Skeletal muscle satellite cell (primary cell): ENCODE data around the gene RIF1. TPM values are rescaled to one million over a fixed set of nuclear protein-coding genes. Genes with fewer than 3 reads are reported as not detected.

Experiments used
- H3K27me3 ChIP-seq: 2 replicates; pipeline ENCODE4 v1.7.0; 2013; ENCODE audit warnings: low read length; ENCODE audit not compliant: control insufficient read depth, insufficient read depth
- H3K36me3 ChIP-seq: 2 replicates; pipeline ENCODE4 v1.7.0; 2013; ENCODE audit warnings: mild to moderate bottlenecking, control low read depth, low read length; ENCODE audit not compliant: insufficient read depth
- H3K4me1 ChIP-seq: 2 replicates; pipeline ENCODE4 v1.7.0; 2013; ENCODE audit warnings: low read length; ENCODE audit not compliant: control insufficient read depth, insufficient read depth
- H3K4me2 ChIP-seq: 2 replicates; pipeline ENCODE4 v1.7.0; 2013; ENCODE audit warnings: mild to moderate bottlenecking, low read length
- H3K4me3 ChIP-seq: 2 replicates; pipeline ENCODE4 v1.7.0; 2013; ENCODE audit warnings: low read length
- H3K9ac ChIP-seq: 2 replicates; pipeline ENCODE4 v1.7.0; 2013; ENCODE audit warnings: mild to moderate bottlenecking, low read depth, low read length, moderate library complexity
- H3K9me3 ChIP-seq: replicated peaks from 2 replicates; pipeline ENCODE4 v1.7.0; 2013; ENCODE audit warnings: mild to moderate bottlenecking, control low read depth, low read length
- total RNA-seq: library from RNA; depleted of rRNA; stranded (reverse); fragments of >200 nt; gene quantifications from 2 replicates; pipeline ENCODE4 v1.2.3, GENCODE V29; 2012; rRNA removed

The RIF1 gene, protein sequence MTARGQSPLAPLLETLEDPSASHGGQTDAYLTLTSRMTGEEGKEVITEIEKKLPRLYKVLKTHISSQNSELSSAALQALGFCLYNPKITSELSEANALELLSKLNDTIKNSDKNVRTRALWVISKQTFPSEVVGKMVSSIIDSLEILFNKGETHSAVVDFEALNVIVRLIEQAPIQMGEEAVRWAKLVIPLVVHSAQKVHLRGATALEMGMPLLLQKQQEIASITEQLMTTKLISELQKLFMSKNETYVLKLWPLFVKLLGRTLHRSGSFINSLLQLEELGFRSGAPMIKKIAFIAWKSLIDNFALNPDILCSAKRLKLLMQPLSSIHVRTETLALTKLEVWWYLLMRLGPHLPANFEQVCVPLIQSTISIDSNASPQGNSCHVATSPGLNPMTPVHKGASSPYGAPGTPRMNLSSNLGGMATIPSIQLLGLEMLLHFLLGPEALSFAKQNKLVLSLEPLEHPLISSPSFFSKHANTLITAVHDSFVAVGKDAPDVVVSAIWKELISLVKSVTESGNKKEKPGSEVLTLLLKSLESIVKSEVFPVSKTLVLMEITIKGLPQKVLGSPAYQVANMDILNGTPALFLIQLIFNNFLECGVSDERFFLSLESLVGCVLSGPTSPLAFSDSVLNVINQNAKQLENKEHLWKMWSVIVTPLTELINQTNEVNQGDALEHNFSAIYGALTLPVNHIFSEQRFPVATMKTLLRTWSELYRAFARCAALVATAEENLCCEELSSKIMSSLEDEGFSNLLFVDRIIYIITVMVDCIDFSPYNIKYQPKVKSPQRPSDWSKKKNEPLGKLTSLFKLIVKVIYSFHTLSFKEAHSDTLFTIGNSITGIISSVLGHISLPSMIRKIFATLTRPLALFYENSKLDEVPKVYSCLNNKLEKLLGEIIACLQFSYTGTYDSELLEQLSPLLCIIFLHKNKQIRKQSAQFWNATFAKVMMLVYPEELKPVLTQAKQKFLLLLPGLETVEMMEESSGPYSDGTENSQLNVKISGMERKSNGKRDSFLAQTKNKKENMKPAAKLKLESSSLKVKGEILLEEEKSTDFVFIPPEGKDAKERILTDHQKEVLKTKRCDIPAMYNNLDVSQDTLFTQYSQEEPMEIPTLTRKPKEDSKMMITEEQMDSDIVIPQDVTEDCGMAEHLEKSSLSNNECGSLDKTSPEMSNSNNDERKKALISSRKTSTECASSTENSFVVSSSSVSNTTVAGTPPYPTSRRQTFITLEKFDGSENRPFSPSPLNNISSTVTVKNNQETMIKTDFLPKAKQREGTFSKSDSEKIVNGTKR (N-terminal part only)
- total RNA-seq = 31.9 and 33.2 TPM in 2 replicates

DNA sequence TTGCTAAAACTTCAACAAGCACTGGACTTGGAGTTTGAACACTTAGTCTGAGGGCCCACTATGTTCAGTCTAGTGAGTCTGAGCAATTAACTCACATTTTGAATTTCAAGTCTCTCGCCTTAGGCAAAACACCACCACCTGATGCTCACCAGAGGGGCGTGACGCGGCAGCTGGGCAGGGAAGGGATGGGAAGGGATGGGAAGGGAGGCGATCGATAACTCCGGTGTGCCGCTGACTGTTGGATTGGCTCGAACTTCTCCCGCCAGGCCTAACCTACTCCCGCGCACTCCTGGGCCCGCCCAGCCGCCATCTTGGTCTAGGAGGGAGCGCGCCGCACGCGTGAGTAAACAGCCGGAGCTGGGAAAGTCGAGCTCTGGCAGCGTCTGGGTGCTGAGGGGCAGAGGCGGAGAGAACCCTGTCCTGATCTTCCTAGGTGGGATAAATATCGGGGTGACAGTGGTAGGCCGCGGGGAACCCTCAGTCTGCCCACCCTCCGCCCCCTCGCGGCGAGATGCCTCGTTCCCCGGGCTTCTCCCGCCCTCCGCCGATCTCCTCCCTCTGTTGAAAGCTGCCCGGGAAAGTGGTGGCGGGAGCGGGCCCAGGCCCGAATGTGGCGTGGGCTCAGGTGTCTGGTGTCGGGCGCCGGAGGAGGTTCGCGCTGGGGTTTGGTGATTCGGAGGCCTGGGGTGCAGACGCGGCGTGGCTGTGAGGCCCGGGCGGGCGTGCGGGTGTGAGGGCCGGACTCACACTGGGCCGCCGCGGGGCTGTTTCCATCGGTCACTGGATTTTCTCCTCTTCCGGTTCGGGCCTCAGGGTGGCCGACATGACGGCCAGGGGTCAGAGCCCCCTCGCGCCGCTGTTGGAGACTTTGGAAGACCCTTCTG, at the start of gene RIF1:
RIF1 (plus strand) TSS at position 302 of the 884 bp plus-strand sequence; CDS start at position 824, 522 bp downstream.
- peak within 1 kb of the TSS; percentile 94 for H3K4me2 ChIP-seq
- peaks cover 35% of the 10 kb centered on the region for H3K36me3 ChIP-seq
- H3K9me3 ChIP-seq = no peaks in the 10 kb centered on the region
- H3K4me1 ChIP-seq = peaks cover 7% of the 10 kb centered on the region
- H3K4me3 ChIP-seq = peak within 1 kb of the TSS; percentile 98
- no peaks in the 10 kb centered on the region for H3K27me3 ChIP-seq
- H3K9ac ChIP-seq = peak within 1 kb of the TSS; percentile 96

DNA sequence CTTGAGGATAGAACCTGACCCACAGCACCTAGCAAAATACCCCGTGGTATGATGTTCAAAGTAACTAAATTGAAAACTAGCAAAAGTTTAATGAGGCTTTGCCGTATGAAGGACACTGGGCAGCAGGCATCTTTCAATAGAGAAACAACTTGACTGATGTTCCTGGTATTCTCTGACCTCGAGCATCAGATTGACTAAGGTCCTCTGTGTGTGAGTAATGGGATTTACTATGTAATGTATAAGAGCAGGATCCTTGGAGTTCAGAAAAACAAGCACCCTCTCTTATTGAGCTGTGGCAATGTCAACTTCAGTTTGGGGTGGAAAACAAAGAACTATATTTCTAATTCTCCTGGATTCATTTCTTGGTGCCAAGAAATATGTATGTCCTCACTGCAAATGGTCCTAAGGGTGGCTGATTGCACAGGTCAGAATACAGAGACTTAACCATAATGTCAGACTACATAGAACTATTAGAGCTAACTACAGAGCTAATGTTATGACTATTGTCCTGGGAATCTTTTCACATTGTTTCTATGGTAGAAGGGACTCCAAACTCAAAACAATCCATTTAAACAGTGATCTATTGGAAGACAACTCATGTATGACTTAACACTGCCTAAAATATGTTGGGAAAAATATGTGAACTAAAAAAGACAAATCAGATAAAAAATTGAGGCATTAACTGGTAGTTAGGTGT, 47.9 kb upstream of the RIF1 start:
- Histone ChIP-seq H3K9me3 (no peaks in the 10 kb centered on the region), H3K4me1 (peaks cover 11% of the 10 kb centered on the region), H3K9ac (no peak overlapping the region), H3K4me3 (no peak overlapping the region), H3K4me2 (no peak overlapping the region), H3K27me3 (no peaks in the 10 kb centered on the region), H3K36me3 (no peaks in the 10 kb centered on the region)

DNA sequence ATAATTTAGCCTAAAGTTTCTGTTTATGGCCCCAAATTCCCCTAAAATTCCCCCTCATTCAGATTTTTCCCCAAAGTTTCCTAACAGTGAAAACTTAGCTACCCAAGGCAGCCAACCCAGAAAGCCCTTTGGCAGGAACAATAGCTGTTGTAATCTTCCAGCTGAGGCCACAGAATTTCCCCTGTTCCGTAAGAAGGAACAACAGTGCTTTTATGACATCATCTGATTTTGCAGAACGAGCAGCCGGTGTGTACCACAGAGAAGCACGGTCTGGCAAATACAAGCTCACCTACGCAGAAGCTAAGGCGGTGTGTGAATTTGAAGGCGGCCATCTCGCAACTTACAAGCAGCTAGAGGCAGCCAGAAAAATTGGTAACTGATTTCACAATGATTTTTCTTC, 46.0 kb upstream of the RIF1 start:
- Histone ChIP-seq H3K27me3 (no peaks in the 10 kb centered on the region), H3K4me1 (peaks cover 3% of the 10 kb centered on the region), H3K36me3 (no peaks in the 10 kb centered on the region), H3K9me3 (no peaks in the 10 kb centered on the region), H3K4me2 (no peak overlapping the region), H3K9ac (no peak overlapping the region), H3K4me3 (no peak overlapping the region)

DNA sequence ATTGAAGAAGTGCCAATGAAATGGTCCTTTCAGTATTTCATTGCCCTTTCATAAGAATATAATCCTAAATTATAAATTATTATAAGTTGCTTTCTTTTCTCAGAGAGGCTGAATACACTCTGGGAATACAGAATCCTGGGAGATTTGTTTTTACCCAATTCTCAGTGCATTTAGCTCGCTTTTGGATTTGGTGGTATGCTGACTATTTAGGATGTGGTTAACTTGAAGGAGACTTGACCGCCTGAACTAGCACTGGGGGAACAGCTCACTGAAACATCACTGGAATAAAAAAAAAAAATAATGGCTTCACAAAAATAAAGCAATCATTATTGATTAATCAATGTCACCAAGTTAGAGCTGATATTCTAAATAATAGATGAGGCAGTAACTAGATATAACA, 42.1 kb upstream of the RIF1 start:
- Histone ChIP-seq H3K9me3 (no peaks in the 10 kb centered on the region), H3K36me3 (no peaks in the 10 kb centered on the region), H3K4me3 (no peak overlapping the region), H3K9ac (peak overlapping the region; percentile 23), H3K4me2 (no peak overlapping the region), H3K27me3 (no peaks in the 10 kb centered on the region), H3K4me1 (peaks cover 3% of the 10 kb centered on the region)

DNA sequence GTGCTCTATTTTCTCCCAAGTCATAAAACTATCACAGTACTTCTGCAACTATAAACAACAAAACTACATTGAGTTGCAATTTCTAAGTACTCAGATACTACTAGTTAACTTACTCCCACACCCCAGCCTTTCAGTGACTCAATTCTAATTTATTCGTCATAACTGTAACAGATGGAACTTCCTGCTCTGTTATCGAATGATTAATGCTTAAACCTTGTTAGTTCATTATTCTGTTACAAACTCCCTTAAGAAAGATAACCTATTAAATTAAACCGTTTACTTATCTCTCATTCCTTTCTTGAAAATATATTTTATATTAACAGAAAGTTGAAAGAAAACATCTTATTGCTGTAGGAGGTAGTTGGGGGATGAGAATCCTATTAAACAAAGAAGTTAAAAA, 35.3 kb upstream of the RIF1 start:
- Histone ChIP-seq H3K4me2 (peak overlapping the region; percentile 58), H3K9ac (peak overlapping the region; percentile 20), H3K27me3 (no peaks in the 10 kb centered on the region), H3K36me3 (no peaks in the 10 kb centered on the region), H3K4me1 (peaks cover 13% of the 10 kb centered on the region), H3K9me3 (no peaks in the 10 kb centered on the region), H3K4me3 (no peak overlapping the region)

DNA sequence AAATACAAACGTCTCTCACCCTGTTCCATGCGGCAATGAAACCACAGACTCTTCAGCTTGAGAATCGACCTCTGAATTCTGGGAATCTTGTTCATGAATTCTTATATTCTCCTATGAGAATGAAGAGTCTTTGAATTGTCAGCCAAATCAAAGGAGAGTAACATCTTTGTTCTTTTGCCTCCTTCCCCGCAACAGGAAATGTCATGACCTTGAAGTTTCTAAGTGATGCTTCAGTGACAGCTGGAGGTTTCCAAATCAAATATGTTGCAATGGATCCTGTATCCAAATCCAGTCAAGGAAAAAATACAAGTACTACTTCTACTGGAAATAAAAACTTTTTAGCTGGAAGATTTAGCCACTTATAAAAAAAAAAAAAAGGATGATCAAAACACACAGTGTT, 30.5 kb upstream of the RIF1 start:
- Histone ChIP-seq H3K9me3 (no peaks in the 10 kb centered on the region), H3K27me3 (no peaks in the 10 kb centered on the region), H3K4me2 (no peak overlapping the region), H3K9ac (no peak overlapping the region), H3K36me3 (no peaks in the 10 kb centered on the region), H3K4me1 (peaks cover 8% of the 10 kb centered on the region), H3K4me3 (no peak overlapping the region)

DNA sequence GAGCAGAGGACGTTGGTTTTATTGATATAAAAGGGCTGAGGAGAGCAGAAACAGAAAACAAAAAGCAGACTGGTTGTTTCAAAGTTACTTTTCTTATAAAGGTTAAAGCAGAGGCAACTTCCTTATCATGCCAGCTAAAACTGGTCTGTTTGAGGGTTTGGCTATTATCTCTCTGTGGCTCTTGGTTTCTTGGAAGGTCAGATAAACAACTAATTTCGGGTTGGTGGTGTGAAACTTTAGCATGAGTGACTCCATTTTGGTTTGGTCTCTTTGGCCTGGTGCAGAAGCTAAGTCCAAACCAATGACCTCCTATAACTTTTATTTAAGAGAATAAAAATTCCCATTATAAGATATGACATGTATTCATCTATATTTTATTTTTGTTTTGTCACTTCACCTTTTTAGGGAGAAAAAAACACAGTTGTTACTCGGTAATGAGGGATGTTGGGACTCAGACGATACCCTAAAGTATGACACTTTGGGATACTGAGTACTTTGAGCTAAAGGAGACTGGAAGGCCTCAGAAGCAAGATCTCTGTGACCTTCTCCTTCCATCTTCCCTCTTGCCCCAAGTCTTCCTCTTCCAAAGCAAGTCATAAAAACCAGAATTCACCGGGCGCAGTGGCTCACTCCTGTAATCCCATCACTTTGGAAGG, 29.0 kb upstream of the RIF1 start:
- H3K4me3 ChIP-seq = no peak overlapping the region
- H3K27me3 ChIP-seq = no peaks in the 10 kb centered on the region
- H3K9ac ChIP-seq = no peak overlapping the region
- no peak overlapping the region for H3K4me2 ChIP-seq
- H3K4me1 ChIP-seq = peaks cover 4% of the 10 kb centered on the region
- no peaks in the 10 kb centered on the region for H3K9me3 ChIP-seq
- H3K36me3 ChIP-seq = no peaks in the 10 kb centered on the region

DNA sequence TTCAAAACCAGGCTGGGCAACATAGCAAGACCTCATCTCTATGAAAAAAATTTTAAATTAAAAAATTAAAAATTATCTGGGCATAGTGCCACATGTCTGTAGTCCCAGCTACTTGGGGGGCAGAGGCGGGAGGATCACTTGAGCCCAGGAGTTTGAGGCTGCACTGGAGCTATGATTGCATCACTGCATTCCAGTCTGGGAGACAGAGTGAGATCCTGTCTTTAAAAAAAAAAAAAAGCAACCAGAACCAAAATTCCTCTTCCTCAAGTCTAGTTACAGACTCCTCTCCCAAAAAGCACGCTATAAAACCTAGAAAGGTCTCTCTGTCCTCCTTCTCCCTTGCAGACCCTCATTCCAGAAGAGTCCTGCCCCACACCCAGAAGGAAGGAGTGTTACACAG, 28.4 kb upstream of the RIF1 start:
- no peaks in the 10 kb centered on the region for H3K36me3 ChIP-seq
- no peak overlapping the region for H3K4me3 ChIP-seq
- no peaks in the 10 kb centered on the region for H3K9me3 ChIP-seq
- no peak overlapping the region for H3K4me2 ChIP-seq
- H3K27me3 ChIP-seq = no peaks in the 10 kb centered on the region
- H3K9ac ChIP-seq = no peak overlapping the region
- peaks cover 4% of the 10 kb centered on the region for H3K4me1 ChIP-seq

DNA sequence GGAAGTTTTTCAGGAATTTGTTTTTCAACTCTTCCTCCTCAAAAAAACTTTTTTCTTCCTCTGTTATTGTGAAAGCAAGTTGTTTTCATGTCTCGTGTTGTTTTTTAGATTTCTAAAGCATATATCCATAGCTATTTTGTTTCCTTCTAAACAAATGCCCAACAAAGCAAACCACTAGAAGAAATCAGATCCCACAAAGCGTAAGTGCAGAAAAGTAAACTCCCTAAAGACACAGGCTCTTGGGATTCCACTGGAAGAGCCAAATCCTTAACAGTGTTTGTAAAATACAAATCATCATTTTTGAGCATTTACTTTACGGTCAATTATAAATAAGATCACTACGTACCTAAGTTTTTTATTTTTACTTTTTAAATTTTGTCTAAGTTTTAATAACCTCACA, 21.7 kb upstream of the RIF1 start:
- no peaks in the 10 kb centered on the region for H3K27me3 ChIP-seq
- H3K9me3 ChIP-seq = no peaks in the 10 kb centered on the region
- H3K4me1 ChIP-seq = peaks cover 4% of the 10 kb centered on the region
- no peak overlapping the region for H3K4me2 ChIP-seq
- no peaks in the 10 kb centered on the region for H3K36me3 ChIP-seq
- no peak overlapping the region for H3K9ac ChIP-seq
- no peak overlapping the region for H3K4me3 ChIP-seq

DNA sequence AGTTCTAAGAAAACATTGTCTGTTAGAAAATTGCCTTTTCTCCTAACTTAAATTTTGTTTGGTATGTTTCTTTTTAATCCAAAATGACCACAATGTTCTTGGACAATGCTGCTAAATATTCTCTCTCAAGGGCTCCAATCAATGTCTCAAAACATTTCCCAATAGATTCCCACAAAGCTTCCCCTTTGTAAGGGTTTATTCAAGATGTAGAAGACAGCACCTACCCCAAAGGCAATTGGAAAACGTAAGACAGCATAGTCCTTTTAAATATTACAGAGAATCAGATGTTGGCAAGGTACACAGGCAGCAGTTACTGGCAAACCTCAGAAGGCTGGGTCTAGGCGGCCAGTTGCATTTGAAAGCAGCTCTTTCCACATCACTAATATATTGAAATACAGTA, 18.3 kb upstream of the RIF1 start:
- Histone ChIP-seq H3K9me3 (no peaks in the 10 kb centered on the region), H3K4me2 (no peak overlapping the region), H3K9ac (no peak overlapping the region), H3K36me3 (no peaks in the 10 kb centered on the region), H3K4me3 (no peak overlapping the region), H3K4me1 (peaks cover 4% of the 10 kb centered on the region), H3K27me3 (no peaks in the 10 kb centered on the region)
